Uterus (tissue), 4 donors: ENCODE data around the gene PRKAG2. TPM values are rescaled to one million over a fixed set of nuclear protein-coding genes. Genes with fewer than 3 reads are reported as not detected.

Source experiments
- DNase-seq, 2 donors: peaks; one replicate each; pipeline ENCODE4 v3.0.0-alpha.2; 2019 to 2020
- H3K27ac ChIP-seq, 2 donors: fragments of 200-600 bp; sonication (generic); 1 replicate in 1 of 2; 2 replicates in 1 of 2; pipeline ENCODE4 v1.5.1; 2016 to 2018
- H3K27me3 ChIP-seq, 2 donors: fragments of 200-600 bp; sonication (generic); one replicate each; pipeline ENCODE4 v1.5.1; 2018 to 2019; ENCODE audit warnings: control low read depth in 1 of 2
- H3K36me3 ChIP-seq, 2 donors: fragments of 200-600 bp; sonication (generic); one replicate each; pipeline ENCODE4 v1.5.1; 2019; ENCODE audit warnings: control low read depth in 1 of 2
- H3K4me1 ChIP-seq, 2 donors: fragments of 200-600 bp; sonication (generic); one replicate each; pipeline ENCODE4 v1.5.1; 2018 to 2019; ENCODE audit warnings: control low read depth in 1 of 2
- H3K4me3 ChIP-seq, 2 donors: fragments of 200-600 bp; sonication (generic); 1 replicate in 1 of 2; 2 replicates in 1 of 2; pipeline ENCODE4 v1.5.1; 2018 to 2019; ENCODE audit warnings: mild to moderate bottlenecking in 1 of 2
- H3K9me3 ChIP-seq, 2 donors: fragments of 200-600 bp; sonication (generic); one replicate each; pipeline ENCODE4 v1.5.1; 2019; ENCODE audit warnings: control low read depth in 1 of 2
- POLR2A ChIP-seq, 2 donors: fragments of 450-650 bp; IDR thresholded peaks; one replicate each; pipeline ENCODE4 v1.6.1; 2016; ENCODE audit warnings: antibody characterized with exemption in 2 of 2, mild to moderate bottlenecking in 1 of 2, moderate library complexity in 1 of 2
- intact Hi-C: fragments of 100-400 bp; cut with DNase I; formaldehyde crosslinking; loops from one replicate; pipeline ENCODE4 v1.15.1; 2023; ENCODE audit warnings: low total_unique reads
- total RNA-seq, 4 donors: library from RNA; depleted of rRNA in 3 of 4; stranded (reverse); fragments of >200 nt in 3 of 4; gene quantifications; one replicate each; pipeline versions ENCODE4 v1.1.0 to v1.2.4, GENCODE V29; 2014 to 2023
- TF ChIP-seq, protein P1 (sequence below), 4 experiments: fragments of 200-600 bp in 2 of 4; fragments of 450-650 bp in 2 of 4; sonication (generic) in 2 of 4; IDR thresholded peaks; one replicate each; pipeline ENCODE4 v1.5.1; 2016 to 2019; ENCODE audit warnings: antibody characterized with exemption in 4 of 4, mild to moderate bottlenecking in 2 of 4, moderate library complexity in 1 of 4
- donor health status: DM: yes; HTN: yes; CAD: no.

Gene PRKAG2
- total RNA-seq, 4 donors from 2014 or later = 15.1 to 66.2 (median 33.6) TPM

DNA sequence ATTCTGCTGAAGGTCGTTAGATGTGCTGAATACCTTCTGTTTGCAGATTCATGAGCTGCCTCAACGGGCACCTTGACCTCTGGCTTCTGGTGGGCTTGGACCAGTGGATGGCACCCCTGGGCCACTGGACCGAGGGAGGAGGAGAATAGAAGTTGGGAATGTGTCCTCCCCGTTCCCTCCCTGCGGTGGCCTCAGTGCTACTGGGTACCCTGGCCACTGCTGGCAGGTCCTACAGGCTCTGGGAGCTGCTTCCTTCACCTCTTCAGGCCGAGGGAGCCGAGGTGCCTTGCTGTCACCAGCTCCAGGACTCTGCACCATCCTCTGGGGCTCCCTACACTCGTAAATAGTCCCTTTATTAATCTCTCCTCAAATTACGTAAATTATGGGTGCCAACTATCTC lies 47.1 kb upstream of the PRKAG2 start:
- Histone ChIP-seq H3K4me1 (no peaks in the 10 kb centered on the region), H3K27ac (no peak overlapping the region), H3K36me3 (no peaks in the 10 kb centered on the region), H3K27me3 (no peaks in the 10 kb centered on the region), H3K9me3 (no peaks in the 10 kb centered on the region), H3K4me3 (no peak overlapping the region)
- intact Hi-C loops = no loop called here
- DNase-seq = no peak
- TF ChIP-seq, protein P1, sequence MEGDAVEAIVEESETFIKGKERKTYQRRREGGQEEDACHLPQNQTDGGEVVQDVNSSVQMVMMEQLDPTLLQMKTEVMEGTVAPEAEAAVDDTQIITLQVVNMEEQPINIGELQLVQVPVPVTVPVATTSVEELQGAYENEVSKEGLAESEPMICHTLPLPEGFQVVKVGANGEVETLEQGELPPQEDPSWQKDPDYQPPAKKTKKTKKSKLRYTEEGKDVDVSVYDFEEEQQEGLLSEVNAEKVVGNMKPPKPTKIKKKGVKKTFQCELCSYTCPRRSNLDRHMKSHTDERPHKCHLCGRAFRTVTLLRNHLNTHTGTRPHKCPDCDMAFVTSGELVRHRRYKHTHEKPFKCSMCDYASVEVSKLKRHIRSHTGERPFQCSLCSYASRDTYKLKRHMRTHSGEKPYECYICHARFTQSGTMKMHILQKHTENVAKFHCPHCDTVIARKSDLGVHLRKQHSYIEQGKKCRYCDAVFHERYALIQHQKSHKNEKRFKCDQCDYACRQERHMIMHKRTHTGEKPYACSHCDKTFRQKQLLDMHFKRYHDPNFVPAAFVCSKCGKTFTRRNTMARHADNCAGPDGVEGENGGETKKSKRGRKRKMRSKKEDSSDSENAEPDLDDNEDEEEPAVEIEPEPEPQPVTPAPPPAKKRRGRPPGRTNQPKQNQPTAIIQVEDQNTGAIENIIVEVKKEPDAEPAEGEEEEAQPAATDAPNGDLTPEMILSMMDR (IDR thresholded peaks at IDR 0.05) = no peak
- TF ChIP-seq POLR2A (IDR thresholded peaks at IDR 0.05) = no peak

DNA sequence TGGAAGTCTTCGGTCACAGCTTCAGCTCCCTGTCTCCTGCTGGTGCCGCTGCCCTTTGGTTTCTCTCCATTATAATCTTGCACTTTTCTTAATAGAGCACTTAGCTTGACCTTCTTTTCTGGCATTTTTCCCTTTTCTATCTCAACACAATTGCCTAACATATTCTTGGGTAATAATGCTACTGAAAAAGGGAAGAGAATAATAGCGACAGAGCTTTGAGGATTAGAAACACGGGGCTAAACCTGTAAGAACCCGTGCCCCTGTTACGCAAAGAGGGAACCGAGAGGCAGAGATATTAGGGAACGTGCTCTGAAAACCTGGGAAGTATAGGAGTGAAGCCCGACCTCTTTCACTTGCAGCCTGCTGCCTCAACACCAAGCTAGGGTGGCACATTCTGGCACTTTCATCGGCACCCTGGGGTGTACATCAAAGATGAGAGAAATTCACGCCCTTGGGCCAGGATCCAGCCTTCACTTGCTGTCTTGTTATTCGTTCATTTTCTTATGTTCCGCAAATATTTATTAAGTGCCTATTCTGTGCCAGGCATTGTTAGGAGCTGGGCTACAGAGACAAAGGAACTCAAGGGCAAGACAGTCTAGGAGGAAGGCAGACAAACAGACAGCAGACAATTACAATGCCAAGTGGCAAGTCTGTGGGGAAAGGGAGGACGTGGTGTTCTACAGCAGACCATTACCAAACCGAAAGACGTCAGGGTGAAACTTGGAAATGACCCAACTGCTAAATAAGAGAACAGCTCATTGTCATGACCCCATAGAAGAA lies 46.4 kb upstream of the PRKAG2 start:
- Histone ChIP-seq H3K4me3 (no peak overlapping the region), H3K27ac (no peak overlapping the region), H3K9me3 (no peaks in the 10 kb centered on the region), H3K4me1 (no peaks in the 10 kb centered on the region), H3K36me3 (no peaks in the 10 kb centered on the region), H3K27me3 (no peaks in the 10 kb centered on the region)
- no peak for DNase-seq
- intact Hi-C loops = no loop called here
- TF ChIP-seq, protein P1 (IDR thresholded peaks at IDR 0.05) = no peak
- no peak for TF ChIP-seq POLR2A (IDR thresholded peaks at IDR 0.05)

DNA sequence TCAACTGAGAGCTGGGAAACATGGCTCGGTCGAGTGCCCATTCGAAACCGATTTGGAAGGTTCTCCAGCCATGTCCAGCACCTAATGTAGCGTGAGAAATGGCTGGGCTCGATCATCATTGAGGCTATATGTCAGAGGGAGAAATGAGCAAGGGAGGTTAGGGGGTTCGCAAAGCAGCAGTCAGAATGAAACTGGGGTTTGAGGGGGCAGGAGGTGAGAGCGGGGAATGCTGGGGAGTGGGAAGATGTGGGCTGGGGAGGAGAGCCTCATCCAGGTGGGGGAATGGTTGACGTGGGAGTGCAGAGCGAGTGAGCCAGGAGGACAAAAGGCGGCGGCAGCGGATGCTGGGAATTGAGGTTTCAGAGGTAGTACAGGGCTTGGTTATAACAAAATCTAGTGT lies 44.5 kb upstream of the PRKAG2 start:
- Histone ChIP-seq H3K27me3 (no peaks in the 10 kb centered on the region), H3K4me1 (no peaks in the 10 kb centered on the region), H3K9me3 (no peaks in the 10 kb centered on the region), H3K4me3 (no peak overlapping the region), H3K36me3 (no peaks in the 10 kb centered on the region), H3K27ac (no peak overlapping the region)
- DNase-seq = no peak
- TF ChIP-seq POLR2A (IDR thresholded peaks at IDR 0.05) = no peak
- TF ChIP-seq, protein P1 (IDR thresholded peaks at IDR 0.05) = no peak
- intact Hi-C loops = no loop called here

DNA sequence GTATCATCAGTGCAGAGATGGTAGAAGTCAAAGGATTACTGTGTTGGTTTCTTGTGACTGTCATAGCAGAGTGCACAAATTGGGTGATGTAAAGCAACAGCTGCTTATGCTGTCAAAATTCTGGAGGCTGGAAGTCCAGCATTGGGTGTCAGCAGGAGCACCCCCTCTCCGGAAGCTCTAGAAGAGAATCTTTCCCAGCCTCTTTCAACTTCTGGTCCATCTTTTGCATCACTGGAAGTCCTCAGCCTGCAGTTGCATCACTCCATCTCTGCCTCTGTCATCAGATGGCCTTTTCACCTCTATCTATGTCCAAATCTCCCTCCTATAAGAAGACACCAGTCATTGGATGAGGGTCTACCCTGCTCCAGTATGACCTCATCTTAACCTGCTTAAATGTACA lies 43.6 kb upstream of the PRKAG2 start:
- Histone ChIP-seq H3K36me3 (no peaks in the 10 kb centered on the region), H3K4me3 (no peak overlapping the region), H3K9me3 (no peaks in the 10 kb centered on the region), H3K4me1 (no peaks in the 10 kb centered on the region), H3K27ac (no peak overlapping the region), H3K27me3 (no peaks in the 10 kb centered on the region)
- no peak for DNase-seq
- TF ChIP-seq, protein P1 (IDR thresholded peaks at IDR 0.05) = no peak
- no peak for TF ChIP-seq POLR2A (IDR thresholded peaks at IDR 0.05)
- intact Hi-C loops = no loop called here

DNA sequence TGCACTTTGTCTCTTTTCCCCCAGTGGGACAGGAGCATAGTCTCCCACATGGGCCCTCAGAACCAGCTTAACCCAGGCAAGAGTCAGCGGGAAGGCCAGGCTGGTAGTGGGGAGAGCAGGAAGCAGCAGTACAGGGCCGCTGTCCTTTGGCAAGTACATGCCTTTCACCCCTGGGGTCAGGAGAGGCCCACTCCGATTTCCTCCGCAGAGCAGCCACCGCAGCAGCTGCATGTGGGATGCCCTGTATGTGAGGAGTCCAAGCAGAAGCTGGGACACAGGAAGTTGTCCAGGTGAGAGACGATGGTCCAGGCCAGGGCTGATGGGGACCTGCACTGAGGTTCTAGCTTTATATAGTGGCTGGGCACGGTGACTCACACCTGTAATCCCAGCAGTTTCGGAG lies 42.7 kb upstream of the PRKAG2 start:
- TF ChIP-seq, protein P1 (IDR thresholded peaks at IDR 0.05) = no peak
- no peak for TF ChIP-seq POLR2A (IDR thresholded peaks at IDR 0.05)
- Histone ChIP-seq H3K27ac (no peak overlapping the region), H3K27me3 (no peaks in the 10 kb centered on the region), H3K4me3 (no peak overlapping the region), H3K36me3 (no peaks in the 10 kb centered on the region), H3K4me1 (no peaks in the 10 kb centered on the region), H3K9me3 (no peaks in the 10 kb centered on the region)
- intact Hi-C loops = no loop called here
- DNase-seq = no peak
